Smooth muscle cell of the umbilical artery (primary cell): ENCODE data around the gene HS3ST3B1. TPM values are rescaled to one million over a fixed set of nuclear protein-coding genes. Genes with fewer than 3 reads are reported as not detected.

Source experiments
- total RNA-seq: library from RNA; depleted of rRNA; stranded (reverse); fragments of >200 nt; gene quantifications from 2 replicates; pipeline ENCODE4 v1.2.3, GENCODE V29; 2014

Gene HS3ST3B1
- total RNA-seq = 9.2 and 17.5 TPM in 2 replicates

GRCh38 chr17:14300575-14301278, at the start of gene HS3ST3B1:
Gene HS3ST3B1 (plus strand): TSS chr17:14301081. CDS start chr17:14301519, 438 bp downstream.

Other genes with a start within 250 kb of the HS3ST3B1 start
- gene COX10, start 231.6 kb upstream of the HS3ST3B1 start, total RNA-seq = 13.7 and 16.5 TPM in 2 replicates
- gene CDRT15, start 64.2 kb upstream of the HS3ST3B1 start, total RNA-seq = not detected in 2 replicates